HG03571 (cell line): Measurements from ENCODE around the gene TRIM34.
"Not testable (repeated sequence)": the region's sequence is repeated elsewhere in the genome, so short reads cannot be mapped to it uniquely, and the experiment has no call there.

ENCODE experiments used
- ATAC-seq: cut with Tn5 transposase; IDR thresholded peaks from one replicate; pipeline ENCODE4 v1.9.1; 2021; ENCODE audit not compliant: unreplicated experiment

TRIM34 gene

DNA sequence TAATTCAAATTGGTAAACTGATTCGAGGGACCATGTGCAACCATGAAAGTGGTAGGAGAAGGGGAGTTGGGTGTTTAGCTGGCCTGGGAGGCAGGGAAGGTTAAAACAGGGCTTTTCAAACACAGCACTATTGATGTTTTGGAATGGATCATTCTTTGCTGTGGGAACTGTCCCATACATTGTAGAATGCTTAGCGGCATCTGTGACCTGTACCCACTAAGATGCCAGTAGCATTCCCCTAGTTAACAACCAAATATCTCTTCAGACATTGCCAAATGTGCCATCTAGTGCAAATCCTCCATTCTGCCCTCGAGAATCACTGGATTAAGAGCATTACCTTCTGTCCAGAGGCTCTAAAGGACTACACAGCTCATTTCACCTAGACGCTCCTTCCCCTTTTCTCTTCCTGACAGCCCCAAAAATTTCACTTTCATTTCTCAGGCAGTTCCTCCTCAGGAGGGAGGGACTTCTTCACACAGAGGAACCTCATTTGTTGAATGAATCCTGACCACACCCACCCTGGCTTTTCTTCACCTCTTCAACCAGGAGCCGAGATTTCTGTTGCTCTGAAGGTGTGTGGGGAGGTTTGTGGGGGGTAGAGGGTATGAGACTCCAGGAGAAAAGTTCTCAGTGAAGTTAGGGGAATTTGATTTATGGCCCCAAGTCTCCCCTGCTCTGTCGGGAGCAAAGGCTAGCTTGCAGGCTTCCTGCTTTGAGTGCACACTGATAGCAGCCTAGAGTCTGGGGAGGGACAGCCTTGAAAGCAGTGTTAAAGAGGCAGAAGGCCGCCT lies at the start of gene TRIM34:
Gene TRIM34 (plus strand): TSS at position 513 of the 791 bp plus-strand sequence. CDS start 7,331 bp downstream, outside the sequence.
- peak; percentile 96 for ATAC-seq

DNA sequence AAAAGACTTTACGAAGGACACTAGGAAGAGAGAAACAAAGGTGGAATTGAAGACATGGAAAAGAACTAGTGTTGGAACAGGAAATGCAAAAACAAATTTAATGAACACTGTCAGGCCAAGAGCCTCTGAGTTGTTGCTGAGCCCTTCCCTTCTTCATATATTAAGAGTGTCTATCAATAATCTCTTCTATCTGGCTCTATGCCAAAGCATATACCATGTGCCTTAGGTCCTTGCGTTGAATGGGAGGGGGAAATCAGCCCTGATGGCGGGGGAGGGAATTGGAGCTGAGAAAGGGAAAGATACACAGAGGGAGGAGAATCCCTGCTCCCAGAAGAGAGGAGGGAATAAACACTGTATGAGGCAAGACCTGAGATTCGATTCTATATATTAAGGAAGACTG lies 49.6 kb upstream of the TRIM34 start:
- ATAC-seq: no peak

- ATAC-seq: no peak
These were observed 47.7 kb upstream of the TRIM34 start for GRCh38 chr11:5577101-5577500.

DNA sequence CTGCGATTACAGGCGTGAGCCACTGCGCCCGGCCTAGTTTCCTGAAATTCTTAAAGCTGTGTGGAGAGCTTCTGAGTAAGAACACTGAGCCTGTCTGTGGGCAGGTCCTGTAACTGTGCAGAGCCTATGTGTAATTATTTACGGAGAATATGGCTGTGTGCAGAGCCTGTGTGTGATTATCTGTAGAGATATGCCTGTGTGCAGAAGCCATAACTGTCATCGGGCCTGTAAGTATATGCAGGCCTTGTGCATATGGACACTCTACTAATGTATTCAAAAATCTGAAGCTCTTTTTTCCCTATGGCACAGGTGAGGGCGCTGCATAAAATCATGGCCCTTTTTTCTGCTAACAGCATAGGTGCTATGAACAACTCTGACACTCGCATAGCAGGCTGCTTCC lies 44.2 kb upstream of the TRIM34 start, which contains the start of gene OR52B6:
Gene OR52B6 (plus strand): TSS at position 301 of the 400 bp plus-strand sequence. CDS start 0 bp downstream, at position 301.
- ATAC-seq: no peak

GRCh38 chr11:5581014-5581413 lies 43.8 kb upstream of the TRIM34 start:
- ATAC-seq: no peak

GRCh38 chr11:5584458-5584857 lies 40.3 kb upstream of the TRIM34 start:
- ATAC-seq: not testable (repeated sequence)

GRCh38 chr11:5589906-5590305 lies 34.9 kb upstream of the TRIM34 start:
- ATAC-seq: not testable (repeated sequence)

DNA sequence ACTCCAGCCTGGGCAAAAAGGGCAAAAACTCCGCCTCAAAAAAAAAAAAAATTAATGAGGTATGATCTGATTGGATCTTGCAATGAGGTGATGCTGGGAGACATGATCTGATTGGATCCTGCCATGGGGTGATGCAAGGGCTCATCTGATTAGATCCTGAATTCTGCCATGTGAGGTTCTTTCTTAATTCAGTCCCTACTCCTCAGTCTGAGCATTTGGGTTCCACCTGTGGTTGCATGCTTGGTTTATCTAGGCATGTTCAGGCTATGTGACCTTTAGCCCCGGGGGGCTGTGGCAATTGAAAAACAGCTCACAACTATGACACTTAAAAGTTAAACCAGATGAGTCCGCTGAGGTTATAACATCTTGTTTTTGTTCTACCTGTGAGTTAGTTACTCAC lies 33.2 kb upstream of the TRIM34 start:
- no peak for ATAC-seq

- no peak for ATAC-seq
These were observed 32.2 kb upstream of the TRIM34 start for GRCh38 chr11:5592615-5593014.

DNA sequence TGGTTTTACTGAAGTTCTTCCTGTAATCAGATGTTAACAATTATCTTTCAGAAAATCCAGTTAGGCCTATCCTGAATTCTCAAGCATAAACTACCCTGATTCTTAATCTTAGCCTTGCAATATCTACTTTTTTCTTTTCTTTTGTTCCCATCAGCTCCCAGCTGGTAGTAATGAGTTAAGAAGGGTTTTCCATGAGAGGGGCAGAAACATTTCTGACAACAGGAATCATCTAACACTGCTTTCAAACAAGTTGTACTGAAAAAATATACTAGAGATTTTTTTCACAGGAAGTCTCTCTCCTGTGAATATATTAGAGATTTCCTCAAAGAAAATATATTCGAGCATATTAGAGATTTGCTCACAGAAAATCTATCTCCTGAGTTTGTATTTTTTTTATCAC lies 31.7 kb upstream of the TRIM34 start:
- ATAC-seq: no peak

- no peak for ATAC-seq
These were observed 28.1 kb upstream of the TRIM34 start, which contains the start of gene TRIM6 for GRCh38 chr11:5596607-5597201. TRIM6 (plus strand) TSS chr11:5596637; CDS start chr11:5596898, 261 bp downstream.

DNA sequence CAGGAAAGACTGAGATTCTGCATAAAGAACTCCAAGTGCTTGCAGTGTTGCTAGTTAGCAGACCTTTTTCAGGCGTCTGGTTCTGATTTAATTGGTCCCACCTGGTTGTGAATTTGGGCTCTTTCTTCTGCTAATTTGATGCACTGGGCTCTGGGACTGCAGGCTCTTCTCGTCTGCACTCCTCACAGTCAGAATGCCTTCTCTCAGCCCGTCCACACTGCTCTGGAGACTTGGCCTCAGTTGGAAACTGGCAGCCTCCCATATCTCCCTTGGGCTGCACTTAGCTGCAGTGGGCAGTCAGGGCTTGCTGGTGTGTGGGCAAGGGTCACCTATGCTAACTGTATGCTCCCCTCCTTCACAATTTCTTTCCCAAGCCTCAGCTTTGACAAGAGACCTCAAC lies 26.8 kb upstream of the TRIM34 start:
- no peak for ATAC-seq

DNA sequence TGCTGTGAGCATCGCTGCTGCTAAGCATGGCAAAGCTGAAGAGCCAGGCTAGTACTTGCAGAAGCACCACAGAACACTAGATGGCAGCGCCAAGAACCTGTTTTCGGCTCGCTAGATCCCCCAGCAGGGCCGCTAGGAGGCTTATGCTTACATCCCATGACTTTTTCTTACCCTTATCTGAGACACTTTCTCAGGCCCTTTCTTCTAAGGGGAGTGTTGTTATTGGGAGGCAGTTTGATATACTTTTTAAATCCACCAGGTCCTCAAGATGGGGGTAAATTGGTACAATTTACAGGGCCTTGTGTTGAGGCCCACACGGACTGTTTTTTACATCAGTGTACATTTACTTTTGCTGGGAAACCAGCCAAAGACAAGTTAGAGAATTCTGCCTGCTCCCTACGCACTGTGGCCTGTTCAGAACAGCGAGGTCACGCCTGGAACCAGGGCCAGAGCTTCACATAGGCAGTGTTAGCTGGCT lies 24.4 kb upstream of the TRIM34 start:
- peak; percentile 91 for ATAC-seq

DNA sequence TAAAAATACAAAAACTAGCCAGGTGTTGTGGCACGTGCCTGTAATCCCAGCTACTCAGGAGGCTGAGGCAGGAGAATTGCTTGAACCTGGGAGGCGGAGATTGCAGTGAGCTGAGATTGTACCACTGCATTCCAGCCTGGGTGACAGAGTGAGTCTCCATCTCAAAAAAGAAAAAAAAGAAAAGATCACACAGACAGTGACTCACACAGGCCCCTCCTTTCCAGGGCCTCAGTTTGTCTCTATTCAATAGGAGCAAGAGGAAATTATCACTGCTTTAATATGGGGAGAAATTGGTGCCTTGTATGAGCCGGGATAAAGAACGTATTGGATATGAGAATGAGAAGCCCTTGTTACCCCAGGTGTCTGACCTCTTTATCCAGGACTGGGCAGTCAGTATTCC lies 22.0 kb upstream of the TRIM34 start:
- not testable (repeated sequence) for ATAC-seq

- no peak for ATAC-seq
These were observed 21.5 kb upstream of the TRIM34 start for GRCh38 chr11:5603326-5603725.

DNA sequence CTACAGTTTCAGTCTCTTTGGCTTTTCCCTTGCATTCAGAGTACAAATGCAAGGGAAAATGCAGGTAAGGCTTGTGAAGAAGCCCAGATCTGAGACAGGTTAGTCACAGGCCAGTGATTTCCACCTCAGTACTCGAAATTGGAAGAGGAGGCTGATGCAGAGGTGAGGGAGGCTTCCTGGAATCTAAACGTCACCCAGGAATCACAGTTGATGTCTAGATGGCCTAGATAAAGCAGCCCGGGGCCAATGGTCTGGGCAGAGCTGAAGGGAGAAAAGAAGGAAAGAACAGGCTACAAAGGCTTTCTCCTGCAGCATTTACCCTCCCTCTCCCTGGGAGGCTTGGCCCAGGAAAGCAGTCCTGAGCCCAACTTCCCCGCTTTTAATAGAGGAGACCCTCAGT lies 19.9 kb upstream of the TRIM34 start:
- ATAC-seq: no peak

DNA sequence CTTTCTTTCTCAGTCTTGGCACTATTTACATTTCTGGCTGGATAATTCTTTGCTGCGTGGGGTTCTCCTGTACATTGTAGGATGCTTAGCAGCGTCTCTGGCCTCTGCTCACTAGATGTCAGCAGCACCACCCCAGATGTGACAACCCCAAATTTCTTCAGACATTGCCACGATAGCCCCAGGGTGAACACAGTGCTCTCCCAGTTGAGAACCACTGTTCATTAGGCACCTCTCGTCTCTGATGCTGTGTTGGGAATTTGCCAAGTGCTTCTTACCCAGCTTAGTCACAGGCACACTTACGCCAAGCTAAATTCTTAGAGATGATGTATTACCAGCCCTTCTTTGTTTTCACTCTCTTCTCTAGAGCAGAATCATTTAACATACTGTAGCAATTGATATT lies 19.0 kb upstream of the TRIM34 start:
- ATAC-seq: no peak

DNA sequence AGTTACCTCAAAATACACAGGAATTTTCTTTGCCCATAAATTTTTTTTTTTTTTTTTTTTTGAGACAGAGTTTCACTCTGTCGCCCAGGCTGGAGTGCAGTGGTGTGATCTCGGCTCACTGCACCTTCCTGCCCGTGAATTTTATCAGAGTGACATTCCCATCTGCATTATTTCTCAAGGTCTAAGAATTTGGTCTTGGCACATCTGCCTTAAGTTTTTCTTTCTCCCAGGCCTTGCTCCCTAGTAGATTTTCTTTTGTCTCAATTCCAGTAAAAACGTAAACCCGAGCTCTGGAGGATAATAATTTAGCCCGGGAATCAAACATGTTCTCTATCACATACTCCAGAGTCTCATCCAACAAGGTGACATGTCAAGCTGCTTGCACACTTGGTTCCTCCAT lies 16.0 kb upstream of the TRIM34 start:
- ATAC-seq: no peak

- ATAC-seq: no peak
These were observed 14.4 kb upstream of the TRIM34 start for GRCh38 chr11:5610446-5610845.

- ATAC-seq: no peak
These were observed 13.2 kb upstream of the TRIM34 start for GRCh38 chr11:5611627-5612026.

GRCh38 chr11:5618807-5619206 lies 6.0 kb upstream of the TRIM34 start:
- no peak for ATAC-seq
